RWPE1 (cell line): ENCODE measurements around the gene PRKAB1.

Experiments used
- CTCF ChIA-PET: fragments of 350-600 bp; sonication (Branson Sonifier 250); formaldehyde crosslinking; extraction: SDS; loops from one replicate; lab custom pipeline; 2021; lab: Yijun Ruan, JAX
- POLR2A ChIA-PET: fragments of 400-600 bp; formaldehyde crosslinking; extraction: SDS; loops from one replicate; lab custom pipeline; 2020; ENCODE audit warnings: antibody characterized with exemption; ENCODE audit not compliant: low non-redundant PET; lab: Yijun Ruan, JAX
- DNase-seq: peaks from one replicate; pipeline ENCODE4 v3.0.0; 2012; ENCODE audit warnings: low spot score
- H3K27ac ChIP-seq: fragments of 450-650 bp; 2 replicates; pipeline ENCODE4 v1.5.1; 2017
- TF ChIP-seq, protein P1 (sequence below): fragments of 450-650 bp; conservative IDR thresholded peaks from 2 replicates; pipeline ENCODE4 v1.5.1; 2017; ENCODE audit warnings: low read depth, mild to moderate bottlenecking

PRKAB1 gene

DNA sequence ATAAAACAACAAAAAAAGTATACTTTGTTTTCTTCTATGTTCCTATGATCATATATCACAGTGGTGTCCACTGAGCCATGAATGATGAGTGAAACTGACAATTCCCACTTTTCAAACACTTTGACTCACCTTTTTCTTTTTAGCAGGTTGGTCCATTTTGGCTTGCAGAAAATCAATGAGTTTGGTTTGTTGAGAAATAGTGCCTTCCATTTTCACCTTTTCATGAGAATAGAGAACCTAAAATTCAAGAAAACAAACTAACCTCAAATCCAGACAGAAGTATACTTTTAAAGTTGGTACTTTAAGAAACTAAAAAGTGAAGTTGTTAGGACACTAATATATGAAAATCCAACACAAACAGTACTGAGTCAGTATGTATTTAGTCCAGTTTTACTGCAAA is 52.4 kb downstream of the PRKAB1 start:
- POLR2A ChIA-PET = no interaction called here
- DNase-seq = no peak
- TF ChIP-seq, protein P1, sequence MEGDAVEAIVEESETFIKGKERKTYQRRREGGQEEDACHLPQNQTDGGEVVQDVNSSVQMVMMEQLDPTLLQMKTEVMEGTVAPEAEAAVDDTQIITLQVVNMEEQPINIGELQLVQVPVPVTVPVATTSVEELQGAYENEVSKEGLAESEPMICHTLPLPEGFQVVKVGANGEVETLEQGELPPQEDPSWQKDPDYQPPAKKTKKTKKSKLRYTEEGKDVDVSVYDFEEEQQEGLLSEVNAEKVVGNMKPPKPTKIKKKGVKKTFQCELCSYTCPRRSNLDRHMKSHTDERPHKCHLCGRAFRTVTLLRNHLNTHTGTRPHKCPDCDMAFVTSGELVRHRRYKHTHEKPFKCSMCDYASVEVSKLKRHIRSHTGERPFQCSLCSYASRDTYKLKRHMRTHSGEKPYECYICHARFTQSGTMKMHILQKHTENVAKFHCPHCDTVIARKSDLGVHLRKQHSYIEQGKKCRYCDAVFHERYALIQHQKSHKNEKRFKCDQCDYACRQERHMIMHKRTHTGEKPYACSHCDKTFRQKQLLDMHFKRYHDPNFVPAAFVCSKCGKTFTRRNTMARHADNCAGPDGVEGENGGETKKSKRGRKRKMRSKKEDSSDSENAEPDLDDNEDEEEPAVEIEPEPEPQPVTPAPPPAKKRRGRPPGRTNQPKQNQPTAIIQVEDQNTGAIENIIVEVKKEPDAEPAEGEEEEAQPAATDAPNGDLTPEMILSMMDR = no peak
- CTCF ChIA-PET = no interaction called here
- H3K27ac ChIP-seq = no peak overlapping the region

DNA sequence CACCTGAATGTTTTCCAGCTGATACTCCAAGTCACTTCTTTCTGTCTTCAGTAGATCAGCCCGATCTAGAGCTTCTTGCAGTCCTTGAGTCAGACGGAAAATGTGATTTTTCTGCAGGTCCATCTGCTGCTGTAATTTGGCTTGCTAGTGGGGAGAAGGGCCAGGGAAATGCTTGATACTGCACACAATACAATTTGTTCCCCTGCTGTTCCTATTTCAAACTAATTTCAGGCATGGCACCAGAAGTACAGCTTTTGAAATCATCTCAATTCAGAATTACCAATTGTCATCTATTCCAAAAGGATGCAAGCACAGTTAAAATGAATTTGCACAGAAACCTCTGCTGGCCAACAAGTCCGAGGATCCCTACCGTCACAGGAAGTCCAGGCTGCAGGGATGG is 53.4 kb downstream of the PRKAB1 start:
- TF ChIP-seq, protein P1 = no peak
- no peak overlapping the region for H3K27ac ChIP-seq
- CTCF ChIA-PET = no interaction called here
- DNase-seq = no peak
- POLR2A ChIA-PET = interaction anchor here (0.5 kb wide), 1 partner anchor 1306 kb away, joined by 3 read pairs; no protein-coding TSS in a partner anchor

- POLR2A ChIA-PET = no interaction called here
- H3K27ac ChIP-seq = no peak overlapping the region
- no peak for DNase-seq
- CTCF ChIA-PET = no interaction called here
- TF ChIP-seq, protein P1 = no peak
Observed at GRCh38 chr12:119725523-119725922, 57.6 kb downstream of the PRKAB1 start.

- TF ChIP-seq, protein P1 = no peak
- CTCF ChIA-PET = interaction anchor here (0.7 kb wide), 1 partner anchor 248 kb away, joined by 3 read pairs; no protein-coding TSS in a partner anchor
- POLR2A ChIA-PET = no interaction called here
- DNase-seq = no peak
- H3K27ac ChIP-seq = no peak overlapping the region
Observed at GRCh38 chr12:119727600-119728443, 59.9 kb downstream of the PRKAB1 start.

DNA sequence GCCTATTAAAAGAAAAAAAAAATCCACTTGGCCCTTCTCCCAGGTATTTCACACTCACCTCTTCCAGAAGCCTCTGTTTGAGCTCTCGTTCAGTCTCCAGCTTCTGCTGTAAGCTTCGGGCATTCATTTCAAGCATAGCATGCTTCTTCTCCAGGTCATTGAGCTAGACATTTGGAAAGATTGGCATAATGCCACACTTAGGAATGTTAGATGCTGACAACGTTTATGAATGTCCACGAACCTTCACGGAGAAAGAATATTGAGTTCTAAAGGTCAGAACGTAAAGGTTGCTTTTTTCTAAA is 60.5 kb downstream of the PRKAB1 start:
- POLR2A ChIA-PET = no interaction called here
- no peak for DNase-seq
- TF ChIP-seq, protein P1 = no peak
- H3K27ac ChIP-seq = no peak overlapping the region
- CTCF ChIA-PET = interaction anchor here (0.6 to 0.7 kb wide), 2 partner anchors 54 to 248 kb away, joined by 3 to 4 read pairs; no protein-coding TSS in a partner anchor

DNA sequence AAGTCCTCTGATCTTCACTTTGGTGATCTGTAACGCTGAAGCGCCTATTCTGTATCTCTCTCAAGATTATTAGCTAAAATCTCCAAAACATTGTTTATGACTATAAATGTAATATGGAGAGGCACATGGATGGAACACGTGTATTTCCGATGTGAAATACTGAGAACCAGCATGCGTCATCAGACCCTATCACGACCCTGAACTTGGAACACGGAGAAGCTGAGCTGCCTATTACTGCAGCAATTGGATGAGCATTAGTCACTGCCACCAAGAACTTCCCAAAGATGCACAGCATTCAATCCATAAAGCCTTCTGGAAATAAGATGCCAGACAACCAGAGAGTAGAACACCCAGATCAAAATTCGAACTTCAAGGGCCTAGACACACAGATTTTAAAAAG is 61.9 kb downstream of the PRKAB1 start:
- TF ChIP-seq, protein P1 = no peak
- H3K27ac ChIP-seq = no peak overlapping the region
- ChIA-PET CTCF (no interaction called here), POLR2A (no interaction called here)
- no peak for DNase-seq
